Stimulated activated CD4-positive, alpha-beta T cell treated with anti-CD3 and anti-CD28 coated beads, Interleukin-2, amount 100 ng/mL, for 24 hours (primary cell): Measurements from ENCODE around the gene RNF144B.
"Not testable (repeated sequence)": the region's sequence is repeated elsewhere in the genome, so short reads cannot be mapped to it uniquely, and the experiment has no call there.

Experiments
- DNase-seq, 2 donors: peaks; one replicate each; pipeline ENCODE4 v3.0.0-alpha.2; 2020

Gene RNF144B

GRCh38 chr6:18387061-18387721 is at the start of gene RNF144B:
Gene RNF144B (plus strand): TSS chr6:18387350. CDS start chr6:18399535, 12,185 bp downstream.
- peak; percentile 63 to 75 for DNase-seq

GRCh38 chr6:18339599-18339998 is 47.6 kb upstream of the RNF144B start:
- DNase-seq: no peak

DNA sequence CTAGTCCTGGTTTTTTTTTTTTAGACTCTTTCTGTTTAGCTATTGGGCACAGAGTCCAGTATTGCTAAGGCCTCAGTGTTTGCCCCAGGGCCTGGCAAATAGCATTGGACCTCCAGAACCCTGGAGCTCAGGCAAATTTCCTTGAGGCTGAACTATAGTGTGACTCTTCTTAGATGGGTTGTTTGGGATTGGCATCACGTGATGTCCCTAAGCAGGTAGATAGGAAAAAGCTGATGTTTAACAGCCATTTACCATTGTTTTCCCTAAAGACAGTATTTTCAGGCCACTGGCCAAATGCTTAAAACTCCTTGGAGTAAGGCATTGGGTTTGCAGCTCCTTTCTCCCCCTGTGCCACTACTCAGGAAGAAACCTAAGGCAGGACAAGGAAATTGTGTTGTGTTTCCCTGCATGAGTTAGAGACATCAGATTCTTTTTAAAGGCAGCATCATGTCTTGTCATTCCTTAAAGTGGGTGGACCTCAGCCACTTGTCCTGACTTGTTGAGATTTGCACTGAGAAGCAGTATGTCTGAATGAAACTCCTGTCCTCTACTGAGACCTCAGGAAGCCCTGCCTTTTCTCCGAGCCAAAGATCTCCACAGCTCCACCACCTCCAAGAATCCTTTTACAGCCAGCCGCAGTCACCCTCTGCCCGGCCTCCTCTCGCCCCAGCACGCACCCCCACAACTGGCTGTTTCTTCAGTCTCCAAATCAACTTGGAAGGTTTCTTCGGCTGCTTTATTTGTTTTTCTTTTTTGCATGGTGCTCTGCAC is 46.2 kb upstream of the RNF144B start:
- no peak for DNase-seq

GRCh38 chr6:18342223-18342622 is 44.9 kb upstream of the RNF144B start:
- no peak for DNase-seq

- DNase-seq: no peak
These were observed 43.4 kb upstream of the RNF144B start for GRCh38 chr6:18343741-18344140.

- DNase-seq: no peak
These were observed 40.1 kb upstream of the RNF144B start for GRCh38 chr6:18347021-18347577.

GRCh38 chr6:18347866-18348265 is 39.3 kb upstream of the RNF144B start:
- no peak for DNase-seq

GRCh38 chr6:18349386-18349785 is 37.8 kb upstream of the RNF144B start:
- no peak for DNase-seq

- no peak for DNase-seq
These were observed 36.9 kb upstream of the RNF144B start for GRCh38 chr6:18350271-18350670.

GRCh38 chr6:18350712-18351111 is 36.4 kb upstream of the RNF144B start:
- DNase-seq: no peak

- no peak for DNase-seq
These were observed 35.1 kb upstream of the RNF144B start for GRCh38 chr6:18352001-18352400.

DNA sequence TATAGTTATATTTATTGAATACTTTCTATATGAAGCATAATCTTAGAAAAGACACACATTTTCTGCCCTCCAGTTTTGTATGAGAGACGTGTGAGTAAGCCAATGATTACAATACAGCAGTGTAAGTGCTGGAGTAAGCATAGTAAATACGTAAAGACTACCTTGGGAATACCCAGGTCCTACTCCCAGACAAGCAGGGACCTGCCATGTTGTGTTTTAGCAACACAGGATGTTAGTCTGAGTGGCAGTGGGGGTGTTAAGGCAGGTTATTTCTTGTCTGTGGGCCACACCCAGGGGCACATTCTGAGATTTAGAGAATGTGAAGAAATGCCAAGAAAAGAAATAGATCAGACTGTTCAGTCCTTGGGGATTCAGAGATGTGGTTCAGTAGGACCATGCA is 34.3 kb upstream of the RNF144B start:
- no peak for DNase-seq

DNA sequence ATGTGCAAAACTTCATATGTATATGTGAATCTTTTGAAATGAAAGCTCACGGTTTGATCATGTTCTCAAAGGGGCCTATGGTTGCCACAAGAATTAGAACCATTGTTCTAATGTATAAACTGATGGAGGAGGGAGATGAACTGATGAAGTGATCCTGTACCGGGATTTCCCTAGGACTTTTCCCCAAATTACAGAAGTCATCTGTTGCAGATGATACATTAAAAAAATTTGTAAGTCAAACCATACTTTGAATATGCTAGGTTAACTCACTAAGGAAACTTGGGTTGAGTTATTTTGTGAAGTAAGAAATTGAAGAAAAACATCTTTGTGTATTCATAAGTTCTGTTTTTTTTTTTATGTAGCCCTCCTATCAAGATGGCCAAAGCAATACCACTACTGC is 33.9 kb upstream of the RNF144B start:
- no peak for DNase-seq

DNA sequence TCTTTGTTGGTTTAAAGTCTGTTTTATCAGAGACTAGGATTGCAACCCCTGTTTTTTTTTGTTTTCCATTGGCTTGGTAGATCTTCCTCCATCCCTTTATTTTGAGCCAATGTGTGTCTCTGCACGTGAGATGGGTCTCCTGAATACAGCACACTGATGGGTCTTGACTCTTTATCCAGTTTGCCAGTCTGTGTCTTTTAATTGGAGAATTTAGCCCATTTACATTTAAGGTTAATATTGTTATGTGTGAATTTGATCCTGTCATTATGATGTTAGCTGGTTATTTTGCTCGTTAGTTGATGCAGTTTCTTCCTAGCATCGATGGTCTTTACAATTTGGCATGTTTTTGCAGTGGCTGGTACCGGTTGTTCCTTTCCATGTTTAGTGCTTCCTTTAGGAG is 29.6 kb upstream of the RNF144B start:
- DNase-seq: not testable (repeated sequence)

DNA sequence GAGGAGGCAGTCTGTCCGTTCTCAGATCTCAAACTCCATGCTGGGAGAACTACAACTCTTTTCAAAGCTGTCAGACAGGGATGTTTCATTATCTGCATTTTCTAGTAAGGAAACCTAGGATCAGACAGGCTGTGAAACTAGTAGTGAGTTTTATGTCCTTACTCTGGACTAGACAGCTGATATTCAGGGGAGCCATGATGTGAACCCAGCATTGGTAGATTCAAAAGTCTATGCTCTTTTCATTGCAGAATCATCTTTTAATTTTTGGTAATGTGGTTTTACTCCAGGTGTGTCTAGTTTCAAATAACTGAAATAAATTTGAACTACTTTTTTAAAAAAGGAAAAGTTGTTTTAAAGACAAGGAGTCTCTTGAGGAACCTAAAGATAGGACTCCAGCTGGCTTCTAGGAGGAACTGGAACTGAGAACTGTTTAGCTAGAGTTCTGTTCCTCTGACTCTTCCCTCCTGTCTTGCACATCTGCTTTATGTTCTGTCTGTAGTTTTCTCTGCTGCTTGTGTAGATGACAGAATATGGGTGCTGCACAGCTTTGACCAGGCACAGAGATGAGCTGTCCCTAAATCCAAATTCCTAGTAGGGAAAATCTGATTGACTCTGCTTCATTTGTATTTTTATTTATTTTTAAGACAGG is 27.8 kb upstream of the RNF144B start:
- no peak for DNase-seq

DNA sequence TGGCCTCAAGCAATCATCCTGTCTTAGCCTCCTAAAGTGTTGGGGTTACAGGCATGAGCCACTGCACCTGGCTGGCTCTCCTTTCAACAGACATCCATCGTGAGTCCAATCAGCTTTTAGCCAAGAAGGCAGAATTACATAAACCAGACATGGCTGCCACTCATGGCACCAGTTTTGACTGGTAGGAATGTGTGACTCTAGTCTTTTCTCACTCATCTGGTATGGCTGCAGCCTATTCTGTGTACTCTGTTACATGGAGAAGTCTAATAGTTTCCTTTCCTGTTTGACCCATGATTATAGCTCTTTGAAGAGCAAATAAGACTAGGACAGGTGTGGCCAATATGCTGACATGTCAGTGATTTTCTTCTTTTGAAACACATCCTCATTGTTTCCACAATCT is 27.0 kb upstream of the RNF144B start:
- no peak for DNase-seq

GRCh38 chr6:18362058-18362561 is 25.0 kb upstream of the RNF144B start:
- DNase-seq: no peak

DNA sequence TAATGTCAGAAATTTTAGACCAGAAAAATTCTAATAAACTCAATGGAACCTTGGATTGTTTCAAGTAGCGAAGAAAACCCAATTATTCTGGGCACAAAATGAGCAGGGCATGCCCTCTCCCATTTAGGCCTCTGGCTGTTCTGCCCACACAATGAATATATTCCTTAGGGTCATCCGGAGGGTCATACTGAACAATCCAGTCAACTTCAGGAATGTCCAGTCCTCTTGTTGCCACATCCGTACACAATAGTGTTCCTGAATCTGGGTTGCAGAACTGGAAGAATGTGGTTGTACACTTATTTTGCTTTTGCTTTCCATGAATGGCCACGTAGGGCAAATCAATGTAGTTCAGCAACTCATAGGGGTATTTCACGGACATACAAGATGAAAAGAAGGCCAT is 23.4 kb upstream of the RNF144B start:
- no peak for DNase-seq

DNA sequence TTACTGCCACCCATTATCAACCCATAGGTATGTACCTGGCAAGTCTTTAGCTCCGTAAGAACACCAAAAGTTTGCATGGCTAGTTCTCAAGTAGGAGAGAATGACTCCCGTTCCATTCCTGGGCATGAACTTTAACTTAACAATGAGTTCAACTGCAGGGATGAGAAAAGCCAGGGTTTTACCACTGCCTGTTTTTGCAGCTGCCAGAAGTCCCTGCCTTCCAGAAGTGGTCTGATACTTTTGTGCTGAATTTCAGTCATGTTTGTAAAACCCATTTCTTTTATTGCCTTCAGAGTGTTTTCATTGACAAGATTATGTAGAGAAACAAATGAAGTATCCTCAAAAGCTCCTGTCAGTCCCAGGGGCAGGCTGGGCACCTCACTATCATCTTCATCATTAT is 22.6 kb upstream of the RNF144B start:
- not testable (repeated sequence) for DNase-seq

DNA sequence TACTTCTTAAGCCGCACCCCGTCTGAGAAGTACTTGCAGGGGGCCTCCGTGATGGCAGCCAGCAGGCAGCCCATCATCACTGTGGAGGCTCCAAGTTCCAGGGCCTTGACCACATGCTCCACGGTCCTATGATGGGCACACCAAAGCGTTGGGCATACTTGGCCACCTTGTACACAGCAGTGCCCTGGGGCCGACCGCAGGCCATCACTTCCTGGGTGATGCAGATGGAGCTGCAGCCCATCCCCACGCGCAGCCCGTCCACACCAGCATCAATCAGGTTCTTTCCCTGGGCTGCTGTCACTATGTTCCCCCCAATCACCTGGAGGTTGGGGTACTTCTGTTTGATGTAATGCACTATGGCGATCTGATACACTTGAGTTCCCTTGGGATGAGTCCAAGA is 19.8 kb upstream of the RNF144B start:
- DNase-seq: no peak

GRCh38 chr6:18368277-18369105 is 18.7 kb upstream of the RNF144B start:
- DNase-seq: no peak

GRCh38 chr6:18371010-18371409 is 16.1 kb upstream of the RNF144B start:
- no peak for DNase-seq

- DNase-seq: no peak
These were observed 15.5 kb upstream of the RNF144B start for GRCh38 chr6:18371656-18372055.
